IMR-90 (cell line): ENCODE data around the gene SNTG2. TPM values are rescaled to one million over a fixed set of nuclear protein-coding genes. Genes with fewer than 3 reads are reported as not detected.

Experiments used
- ATAC-seq: fragments of 200-7000 bp; cut with Tn5 transposase; 2 replicates; pipeline ENCODE4 v1.9.1; 2020; ENCODE audit warnings: low read depth, mild to moderate bottlenecking, moderate library complexity
- BruUV-seq: library from RNA; stranded (reverse); fragments of 400-500 nt; replicated peaks from 2 replicates; lab custom pipeline; 2021; lab: Mats Ljungman, UMichigan
- CTCF ChIA-PET: fragments of 300-600 bp; formaldehyde crosslinking; extraction: SDS; loops from one replicate; lab custom pipeline; 2021; ENCODE audit warnings: antibody characterized with exemption; lab: Yijun Ruan, JAX
- POLR2A ChIA-PET: fragments of 300-600 bp; sonication (Branson Sonifier 250); formaldehyde crosslinking; loops from one replicate; lab custom pipeline; 2022; ENCODE audit warnings: antibody characterized with exemption; ENCODE audit not compliant: unreplicated experiment; lab: Charles Lee
- DNase-seq: peaks from one replicate; pipeline ENCODE4 v3.0.0; 2013
- H2AFZ ChIP-seq: replicated peaks from 2 replicates; pipeline ENCODE3; 2013; ENCODE audit warnings: low read length, mild to moderate bottlenecking; ENCODE audit not compliant: poor library complexity
- H2AK5ac ChIP-seq: 2 replicates; pipeline ENCODE4 v1.6.1; 2013; ENCODE audit warnings: low read depth, low read length, inconsistent platforms
- H2AK9ac ChIP-seq: replicated peaks from 2 replicates; pipeline ENCODE3; 2013; ENCODE audit warnings: mild to moderate bottlenecking, low read depth, low read length, moderate library complexity; ENCODE audit not compliant: poor library complexity
- H2BK120ac ChIP-seq: 2 replicates; pipeline ENCODE4 v1.6.1; 2013; ENCODE audit warnings: low read depth, low read length, inconsistent platforms
- H2BK15ac ChIP-seq: 3 replicates; pipeline ENCODE4 v1.6.1; 2013; ENCODE audit warnings: low read depth, low read length, inconsistent platforms
- H2BK20ac ChIP-seq: 2 replicates; pipeline ENCODE4 v1.6.1; 2013; ENCODE audit warnings: low read depth, mild to moderate bottlenecking, inconsistent platforms, low read length, moderate library complexity
- H2BK5ac ChIP-seq: 2 replicates; pipeline ENCODE4 v1.6.1; 2013; ENCODE audit warnings: mild to moderate bottlenecking, low read depth, low read length, inconsistent platforms; ENCODE audit not compliant: poor library complexity, severe bottlenecking
- H3K14ac ChIP-seq: replicated peaks from 2 replicates; pipeline ENCODE4 v1.6.1; 2013; ENCODE audit warnings: low read depth, low read length, inconsistent platforms
- H3K18ac ChIP-seq: 2 replicates; pipeline ENCODE4 v1.6.1; 2013; ENCODE audit warnings: low read depth, low read length, control low read depth
- H3K23ac ChIP-seq: 2 replicates; pipeline ENCODE4 v1.6.1; 2013; ENCODE audit warnings: low read depth, low read length, inconsistent platforms
- H3K27ac ChIP-seq: 2 replicates; pipeline ENCODE4 v1.5.1; 2013; ENCODE audit warnings: mild to moderate bottlenecking, control low read depth, low read length; ENCODE audit not compliant: insufficient read depth
- H3K27me3 ChIP-seq: 2 replicates; pipeline ENCODE4 v1.6.1; 2013; ENCODE audit warnings: low read length; ENCODE audit not compliant: control insufficient read depth, insufficient read depth
- H3K36me3 ChIP-seq: 2 replicates; pipeline ENCODE4 v1.6.1; 2013; ENCODE audit warnings: low read length, mixed read lengths; ENCODE audit not compliant: control insufficient read depth, insufficient read depth
- H3K4ac ChIP-seq: 2 replicates; pipeline ENCODE4 v1.6.1; 2013; ENCODE audit warnings: low read depth, low read length, inconsistent platforms
- H3K4me1 ChIP-seq: 2 replicates; pipeline ENCODE4 v1.6.1; 2013; ENCODE audit warnings: low read length, mixed read lengths; ENCODE audit not compliant: control insufficient read depth, insufficient read depth
- H3K4me2 ChIP-seq: 2 replicates; pipeline ENCODE4 v1.6.1; 2013; ENCODE audit warnings: low read depth, mild to moderate bottlenecking, control low read depth, low read length, moderate library complexity
- H3K4me3 ChIP-seq: 2 replicates; pipeline ENCODE4 v1.5.1; 2013; ENCODE audit warnings: low read depth, mild to moderate bottlenecking, control low read depth, low read length, moderate library complexity; ENCODE audit not compliant: insufficient read depth
- H3K56ac ChIP-seq: 2 replicates; pipeline ENCODE4 v1.6.1; 2013; ENCODE audit warnings: low read length, inconsistent platforms; ENCODE audit not compliant: insufficient read depth; ENCODE audit errors: extremely low read depth
- H3K79me1 ChIP-seq, 2 experiments: 2 replicates each; pipeline ENCODE4 v1.6.1; 2013; ENCODE audit warnings: low read length in 2 of 2, inconsistent platforms in 1 of 2, low read depth in 1 of 2
- H3K9ac ChIP-seq: 2 replicates; pipeline ENCODE4 v1.6.1; 2013; ENCODE audit warnings: low read depth, low read length, control low read depth
- H3K9me1 ChIP-seq: 2 replicates; pipeline ENCODE4 v1.6.1; 2013; ENCODE audit warnings: low read length, inconsistent platforms; ENCODE audit not compliant: insufficient read depth
- H3K9me3 ChIP-seq: 2 replicates; pipeline ENCODE4 v1.6.1; 2013; ENCODE audit warnings: low read length; ENCODE audit not compliant: control insufficient read depth, insufficient read depth
- H4K20me1 ChIP-seq: 2 replicates; pipeline ENCODE4 v1.6.1; 2013; ENCODE audit warnings: low read length, inconsistent platforms; ENCODE audit not compliant: insufficient read depth
- H4K5ac ChIP-seq: 2 replicates; pipeline ENCODE4 v1.6.1; 2013; ENCODE audit warnings: mild to moderate bottlenecking, low read depth, low read length, control low read depth
- H4K8ac ChIP-seq, 2 experiments: 2 replicates each; pipeline ENCODE4 v1.6.1; 2013; ENCODE audit warnings: low read depth in 2 of 2, low read length in 2 of 2, control low read depth in 1 of 2, inconsistent platforms in 1 of 2
- H4K91ac ChIP-seq: 2 replicates; pipeline ENCODE4 v1.6.1; 2013; ENCODE audit warnings: low read depth, low read length, inconsistent platforms; ENCODE audit not compliant: insufficient read depth
- BHLHE40 ChIP-seq: fragments of 150-350 bp; IDR thresholded peaks from 2 replicates; pipeline ENCODE4 v1.6.1; 2016; ENCODE audit warnings: mild to moderate bottlenecking, low read depth, low read length
- CEBPB ChIP-seq: IDR thresholded peaks from 2 replicates; pipeline ENCODE4 v1.6.1; 2012; ENCODE audit warnings: low read depth, low read length, improper control_type of control experiment
- CTCF ChIP-seq: conservative IDR thresholded peaks from 2 replicates; pipeline ENCODE4 v1.5.1; 2012; ENCODE audit warnings: mild to moderate bottlenecking, low read depth, low read length, improper control_type of control experiment
- FOS ChIP-seq: fragments of 150-350 bp; IDR thresholded peaks from 2 replicates; pipeline ENCODE4 v1.6.1; 2016; ENCODE audit warnings: low read depth, low read length
- POLR2A ChIP-seq: IDR thresholded peaks from 2 replicates; pipeline ENCODE4 v1.6.1; 2012; ENCODE audit warnings: mild to moderate bottlenecking, low read depth, low read length
- RCOR1 ChIP-seq: IDR thresholded peaks from 2 replicates; pipeline ENCODE4 v1.6.1; 2012; ENCODE audit warnings: mild to moderate bottlenecking, low read length, improper control_type of control experiment; ENCODE audit not compliant: insufficient replicate concordance
- RFX5 ChIP-seq: IDR thresholded peaks from 2 replicates; pipeline ENCODE4 v1.8.0; 2012; ENCODE audit warnings: low read depth, mild to moderate bottlenecking, low read length, moderate library complexity
- SMC3 ChIP-seq: fragments of 150-350 bp; IDR thresholded peaks from 2 replicates; pipeline ENCODE4 v1.6.1; 2016; ENCODE audit warnings: low read depth, mild to moderate bottlenecking, antibody characterized with exemption, low read length, moderate library complexity
- USF2 ChIP-seq: fragments of 150-350 bp; IDR thresholded peaks from 2 replicates; pipeline ENCODE4 v1.6.1; 2017; ENCODE audit warnings: mild to moderate bottlenecking, antibody characterized with exemption, low read length, low read depth
- WGBS, 2 experiments: methylation state at CpG; one replicate each; pipeline versions ENCODE4 v1.1.5 to v1.1.7; 2013; ENCODE audit warnings: missing lambda C conversion rate in 2 of 2; ENCODE audit not compliant: insufficient read length in 1 of 2; ENCODE audit errors: extremely low coverage in 2 of 2; 5-methylcytosine and 5-hydroxymethylcytosine counted together
- dilution Hi-C: fragments of 300-500 bp; cut with HindIII; formaldehyde crosslinking; loops from one replicate; pipeline ENCODE4 v1.14.3; 2018; ENCODE audit warnings: low sequenced_read_pairs; ENCODE audit not compliant: unreplicated experiment
- in situ Hi-C: fragments of 300-500 bp; cut with MboI; formaldehyde crosslinking; loops from 3 replicates; pipeline ENCODE4 v1.14.3; 2019; ENCODE audit warnings: low sequenced_read_pairs, inconsistent platforms, mixed read lengths
- intact Hi-C: fragments of 100-400 bp; cut with micrococcal nuclease; formaldehyde crosslinking; loops from 2 replicates; pipeline ENCODE4 v1.10.0; 2022
- polyA plus RNA-seq, 3 experiments: library from polyadenylated mRNA; depleted of rRNA; stranded (reverse); fragments of >200 nt; gene quantifications; 2 replicates each; pipeline ENCODE4 v1.2.3, GENCODE V29; 2012; ENCODE audit warnings: low replicate concordance in 1 of 3
- total RNA-seq: library from RNA; depleted of rRNA; stranded (reverse); fragments of >200 nt; gene quantifications from 2 replicates; pipeline ENCODE4 v1.2.3, GENCODE V29; 2012

The SNTG2 gene
- total and polyA plus RNA-seq, 2 of the 4 experiments (the other 2 are of a cell fraction): under 0.01 to 0.17 TPM

- H3K36me3 ChIP-seq: no peaks in the 10 kb centered on the region
- H3K18ac ChIP-seq: no peak overlapping the region
- peaks cover 3% of the 10 kb centered on the region; the same call in 1 of the 2 replicates for H3K9me3 ChIP-seq
- H3K56ac ChIP-seq: no peak overlapping the region
- no peak overlapping the region for H2AK9ac ChIP-seq
- H3K4me1 ChIP-seq: no peaks in the 10 kb centered on the region
- dilution Hi-C loops: no loop called here
- no peak overlapping the region for H3K27ac ChIP-seq
- no peak for DNase-seq
- no peak overlapping the region for H3K4me3 ChIP-seq
- in situ Hi-C loops: loop anchor here (25.0 kb wide), 1 partner anchor 893 kb away; no protein-coding TSS in a partner anchor
- no peak overlapping the region for H3K23ac ChIP-seq
- POLR2A ChIA-PET: no interaction called here
- CTCF ChIA-PET: no interaction called here
- no peak overlapping the region for H2BK20ac ChIP-seq
- TF ChIP-seq SMC3 (no peak), CTCF (no peak), RFX5 (no peak), RCOR1 (no peak), USF2 (no peak), BHLHE40 (no peak), POLR2A (no peak), FOS (no peak), CEBPB (no peak)
- no peak overlapping the region for H3K9ac ChIP-seq
- ATAC-seq: no peak
- no peaks in the 10 kb centered on the region for H3K9me1 ChIP-seq
- BruUV-seq: no TSS peak
- H2BK5ac ChIP-seq: no peak overlapping the region
- no peak overlapping the region for H4K5ac ChIP-seq
- no peaks in the 10 kb centered on the region for H3K79me1 ChIP-seq
- H3K4ac ChIP-seq: no peak overlapping the region
- no peaks in the 10 kb centered on the region for H3K27me3 ChIP-seq
- H3K14ac ChIP-seq: no peak overlapping the region
- H2AFZ ChIP-seq: no peak overlapping the region
- no peak overlapping the region for H2BK120ac ChIP-seq
- no peak overlapping the region for H4K8ac ChIP-seq
- no peak overlapping the region for H2AK5ac ChIP-seq
- H4K20me1 ChIP-seq: no peaks in the 10 kb centered on the region
- H4K91ac ChIP-seq: no peak overlapping the region
- no peak overlapping the region for H3K4me2 ChIP-seq
- 17% methylated on average over 2 of the region's 3 CpGs; no CpG with 5 or more reads in 1 of the 2 experiments for WGBS, 2 experiments
- intact Hi-C loops: no loop called here
- no peak overlapping the region for H2BK15ac ChIP-seq
Measured at GRCh38 chr2:943821-944220, 6.8 kb upstream of the SNTG2 start.
